HepG2 (cell line): ENCODE measurements around the gene NFATC3. TPM values are rescaled to one million over a fixed set of nuclear protein-coding genes. Genes with fewer than 3 reads are reported as not detected.

ENCODE experiments used
- AKAP8 ChIP-seq: sonication (generic); formaldehyde crosslinking; IDR thresholded peaks from 2 replicates; pipeline ENCODE4 v1.5.1; 2020; ENCODE audit warnings: mild to moderate bottlenecking, missing genetic modification reagents
- EEA1 ChIP-seq: sonication (generic); formaldehyde crosslinking; IDR thresholded peaks from 2 replicates; pipeline ENCODE4 v1.5.1; 2020; ENCODE audit warnings: mild to moderate bottlenecking, missing genetic modification reagents, borderline replicate concordance
- GABPA ChIP-seq, 2 experiments: IDR thresholded peaks; 2 replicates each; pipeline ENCODE4 v1.6.1; 2011 to 2016; ENCODE audit warnings: low read depth in 2 of 2, low read length in 1 of 2, missing biosample characterization in 1 of 2, missing genetic modification characterization in 1 of 2
- HOXD1 ChIP-seq: sonication (generic); formaldehyde crosslinking; IDR thresholded peaks from 2 replicates; pipeline ENCODE4 v1.5.0; 2020; ENCODE audit warnings: missing genetic modification reagents
- KAT7 ChIP-seq: IDR thresholded peaks from 2 replicates; pipeline ENCODE4 v1.6.1; 2018; ENCODE audit warnings: borderline replicate concordance, missing compliant biosample characterization
- MEIS2 ChIP-seq: sonication (generic); formaldehyde crosslinking; IDR thresholded peaks from 2 replicates; pipeline ENCODE4 v1.9.0; 2021; ENCODE audit warnings: mild to moderate bottlenecking, missing genetic modification reagents
- NR2F6 ChIP-seq, 2 experiments: IDR thresholded peaks; 2 replicates each; pipeline ENCODE4 v1.6.1; 2016; ENCODE audit warnings: antibody characterized with exemption in 1 of 2, mild to moderate bottlenecking in 1 of 2
- NRL ChIP-seq: sonication (generic); formaldehyde crosslinking; IDR thresholded peaks from 2 replicates; pipeline ENCODE4 v1.5.0; 2020; ENCODE audit warnings: missing genetic modification reagents, mild to moderate bottlenecking, moderate library complexity, borderline replicate concordance
- REL ChIP-seq: sonication (generic); formaldehyde crosslinking; conservative IDR thresholded peaks from 2 replicates; pipeline ENCODE4 v1.8.0; 2022; ENCODE audit warnings: mild to moderate bottlenecking, missing genetic modification reagents, moderate library complexity
- REPIN1 ChIP-seq: sonication (generic); formaldehyde crosslinking; IDR thresholded peaks from 2 replicates; pipeline ENCODE4 v1.8.0; 2022; ENCODE audit warnings: missing genetic modification reagents, low read depth, mild to moderate bottlenecking, borderline replicate concordance
- SMYD3 ChIP-seq: sonication (generic); formaldehyde crosslinking; IDR thresholded peaks from 2 replicates; pipeline ENCODE4 v1.8.1; 2023; ENCODE audit warnings: mild to moderate bottlenecking, missing genetic modification reagents
- SRSF9 ChIP-seq: fragments of 200-400 bp; formaldehyde crosslinking; IDR thresholded peaks from 2 replicates; pipeline ENCODE4 v1.6.1; 2018; ENCODE audit warnings: borderline replicate concordance, mild to moderate bottlenecking, low read depth, low read length; ENCODE audit not compliant: insufficient read depth, poor library complexity, severe bottlenecking
- TBX2 ChIP-seq: sonication (generic); formaldehyde crosslinking; IDR thresholded peaks from 2 replicates; pipeline ENCODE4 v1.5.0; 2020; ENCODE audit warnings: missing genetic modification reagents, mild to moderate bottlenecking, borderline replicate concordance
- YY1 ChIP-seq: IDR thresholded peaks from 2 replicates; pipeline ENCODE4 v1.6.1; 2011; ENCODE audit warnings: low read length, low read depth, moderate library complexity, mild to moderate bottlenecking; ENCODE audit not compliant: insufficient read depth, insufficient replicate concordance
- ZFX ChIP-seq: sonication (generic); formaldehyde crosslinking; IDR thresholded peaks from 2 replicates; pipeline ENCODE4 v1.4.0; 2020; ENCODE audit warnings: mild to moderate bottlenecking, low read depth, missing genetic modification reagents, moderate library complexity
- ZIK1 ChIP-seq: sonication (generic); formaldehyde crosslinking; IDR thresholded peaks from 2 replicates; pipeline ENCODE4 v1.5.0; 2020; ENCODE audit warnings: mild to moderate bottlenecking, low read depth, missing genetic modification reagents, borderline replicate concordance
- ZMYM2 ChIP-seq: sonication (generic); formaldehyde crosslinking; IDR thresholded peaks from 2 replicates; pipeline ENCODE4 v1.8.0; 2022; ENCODE audit warnings: mild to moderate bottlenecking, missing genetic modification reagents
- ZMYM4 ChIP-seq: sonication (generic); formaldehyde crosslinking; IDR thresholded peaks from 2 replicates; pipeline ENCODE4 v1.8.1; 2023; ENCODE audit warnings: mild to moderate bottlenecking, missing genetic modification reagents
- ZNF335 ChIP-seq: sonication (generic); formaldehyde crosslinking; IDR thresholded peaks from 2 replicates; pipeline ENCODE4 v1.4.0; 2020; ENCODE audit warnings: missing genetic modification reagents
- ZNF564 ChIP-seq: sonication (generic); formaldehyde crosslinking; IDR thresholded peaks from 2 replicates; pipeline ENCODE4 v1.8.1; 2023; ENCODE audit warnings: mild to moderate bottlenecking, missing genetic modification reagents
- ZNF605 ChIP-seq: sonication (generic); formaldehyde crosslinking; IDR thresholded peaks from 2 replicates; pipeline ENCODE4 v1.8.0; 2022; ENCODE audit warnings: mild to moderate bottlenecking, missing genetic modification reagents
- ZNF747 ChIP-seq: sonication (generic); formaldehyde crosslinking; IDR thresholded peaks from 2 replicates; pipeline ENCODE4 v1.8.1; 2023; ENCODE audit warnings: missing genetic modification reagents, mild to moderate bottlenecking, borderline replicate concordance
- ZNF850 ChIP-seq: sonication (generic); formaldehyde crosslinking; conservative IDR thresholded peaks from 2 replicates; pipeline ENCODE4 v1.9.0; 2021; ENCODE audit warnings: mild to moderate bottlenecking, missing genetic modification reagents
- polyA plus RNA-seq, 8 experiments: library from polyadenylated mRNA; depleted of rRNA in 3 of 8; stranded (reverse) in 7 of 8; unstranded in 1 of 8; fragments of >200 nt; fragmentation: Illumina TruSeq in 4 of 8; extraction: Trizol in 4 of 8; gene quantifications; 2 replicates each; pipeline versions ENCODE4 v1.2.1 to v1.2.3, GENCODE V29; 2011 to 2016; ENCODE audit warnings: low read depth in 4 of 8, missing spikeins in 1 of 8, mixed read lengths in 1 of 8; ENCODE audit not compliant: insufficient read depth in 1 of 8
- total RNA-seq, 5 experiments: library from RNA; depleted of rRNA; stranded (reverse); fragments of >200 nt; fragmentation: Illumina TruSeq; extraction: Trizol; gene quantifications; 2 replicates each; pipeline ENCODE4 v1.2.3, GENCODE V29; 2016; ENCODE audit warnings: low read depth in 1 of 5
- TF ChIP-seq, protein P1 (sequence below): sonication (generic); formaldehyde crosslinking; IDR thresholded peaks from 2 replicates; pipeline ENCODE4; 2020; ENCODE audit warnings: missing genetic modification reagents, mild to moderate bottlenecking, borderline replicate concordance

Gene NFATC3
- total and polyA plus RNA-seq, 2 of the 13 experiments (the other 11 are each of a cell fraction or from before 2014, with no cell fraction given) = 52.6 to 62.7 TPM

GRCh38 chr16:68235108-68235886, 150.1 kb downstream of the NFATC3 start (continued):
- TF ChIP-seq ZMYM2 (CRISPR knock-in tag) (peak; percentile 41; the same call in 1 of the 2 replicates), ZNF335 (no peak; the same call in 1 of the 2 replicates), NRL (CRISPR knock-in tag) (peak; percentile 84), ZIK1 (CRISPR knock-in tag) (0 out of 2 replicates have a peak, but pooled peaks have one; percentile 29), HOXD1 (peak; percentile 43; the same call in 1 of the 2 replicates), ZMYM4 (CRISPR knock-in tag) (no peak), ZNF605 (CRISPR knock-in tag) (peak; percentile 73), YY1 (peak; percentile 32), AKAP8 (CRISPR knock-in tag) (peak; percentile 57), TBX2 (CRISPR knock-in tag) (peak; percentile 81), SRSF9 (no peak), KAT7 (CRISPR knock-in tag) (peak; percentile 84), ZNF564 (peak; percentile 88; the same call in 1 of the 2 replicates), SMYD3 (CRISPR knock-in tag) (peak; percentile 47; the same call in 1 of the 2 replicates), GABPA (IDR thresholded peaks at IDR 0.05; ENCODE audit: low read depth, low read length) (no peak), GABPA (CRISPR knock-in tag; IDR thresholded peaks at IDR 0.05; ENCODE audit: low read depth) (no peak), ZNF850 (CRISPR knock-in tag) (0 out of 2 replicates have a peak, but pooled peaks have one; percentile 79), MEIS2 (0 out of 2 replicates have a peak, but pooled peaks have one; percentile 55), ZFX (CRISPR knock-in tag) (peak; percentile 86), EEA1 (peak; percentile 45), NR2F6 (IDR thresholded peaks at IDR 0.05) (no peak), NR2F6 (CRISPR knock-in tag; IDR thresholded peaks at IDR 0.05) (peak; percentile 25; the same call in 1 of the 2 replicates), REPIN1 (0 out of 2 replicates have a peak, but pooled peaks have one; percentile 11), REL (CRISPR knock-in tag) (no peak), ZNF747 (CRISPR knock-in tag) (peak; percentile 45; the same call in 1 of the 2 replicates)
- TF ChIP-seq, protein P1, sequence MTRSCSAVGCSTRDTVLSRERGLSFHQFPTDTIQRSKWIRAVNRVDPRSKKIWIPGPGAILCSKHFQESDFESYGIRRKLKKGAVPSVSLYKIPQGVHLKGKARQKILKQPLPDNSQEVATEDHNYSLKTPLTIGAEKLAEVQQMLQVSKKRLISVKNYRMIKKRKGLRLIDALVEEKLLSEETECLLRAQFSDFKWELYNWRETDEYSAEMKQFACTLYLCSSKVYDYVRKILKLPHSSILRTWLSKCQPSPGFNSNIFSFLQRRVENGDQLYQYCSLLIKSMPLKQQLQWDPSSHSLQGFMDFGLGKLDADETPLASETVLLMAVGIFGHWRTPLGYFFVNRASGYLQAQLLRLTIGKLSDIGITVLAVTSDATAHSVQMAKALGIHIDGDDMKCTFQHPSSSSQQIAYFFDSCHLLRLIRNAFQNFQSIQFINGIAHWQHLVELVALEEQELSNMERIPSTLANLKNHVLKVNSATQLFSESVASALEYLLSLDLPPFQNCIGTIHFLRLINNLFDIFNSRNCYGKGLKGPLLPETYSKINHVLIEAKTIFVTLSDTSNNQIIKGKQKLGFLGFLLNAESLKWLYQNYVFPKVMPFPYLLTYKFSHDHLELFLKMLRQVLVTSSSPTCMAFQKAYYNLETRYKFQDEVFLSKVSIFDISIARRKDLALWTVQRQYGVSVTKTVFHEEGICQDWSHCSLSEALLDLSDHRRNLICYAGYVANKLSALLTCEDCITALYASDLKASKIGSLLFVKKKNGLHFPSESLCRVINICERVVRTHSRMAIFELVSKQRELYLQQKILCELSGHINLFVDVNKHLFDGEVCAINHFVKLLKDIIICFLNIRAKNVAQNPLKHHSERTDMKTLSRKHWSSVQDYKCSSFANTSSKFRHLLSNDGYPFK (CRISPR knock-in tag) = peak; percentile 56; the same call in 1 of the 2 replicates
